Large intestine (tissue), 3 donors: ENCODE results near the gene TBX1. TPM values are rescaled to one million over a fixed set of nuclear protein-coding genes. Genes with fewer than 3 reads are reported as not detected.

ENCODE experiments used
- DNase-seq, 2 donors: peaks; one replicate each; pipeline versions ENCODE4 v3.0.0 to v3.0.0-alpha.2; 2013
- H3K27ac ChIP-seq: one replicate; pipeline ENCODE4 v1.5.1; 2013; ENCODE audit warnings: low read length
- H3K27me3 ChIP-seq: 2 replicates; pipeline ENCODE4 v1.6.1; 2013; ENCODE audit warnings: low read length; ENCODE audit not compliant: control insufficient read depth, insufficient read depth
- H3K36me3 ChIP-seq: 2 replicates; pipeline ENCODE4 v1.6.1; 2013; ENCODE audit warnings: low read length; ENCODE audit not compliant: control insufficient read depth, insufficient read depth
- H3K4me1 ChIP-seq: one replicate; pipeline ENCODE4 v1.6.1; 2013; ENCODE audit warnings: low read length; ENCODE audit not compliant: control insufficient read depth, insufficient read depth
- H3K4me3 ChIP-seq: one replicate; pipeline ENCODE4 v1.5.1; 2013; ENCODE audit warnings: low read length
- H3K9me3 ChIP-seq: one replicate; pipeline ENCODE4 v1.6.1; 2013; ENCODE audit warnings: mild to moderate bottlenecking, low read depth, low read length, moderate library complexity; ENCODE audit not compliant: control insufficient read depth
- WGBS: methylation state at CpG from one replicate; pipeline ENCODE4 v1.1.5; 2013; ENCODE audit warnings: low lambda C conversion rate; ENCODE audit not compliant: insufficient coverage; 5-methylcytosine and 5-hydroxymethylcytosine counted together
- polyA plus RNA-seq: library from polyadenylated mRNA; unstranded; fragments of 120-200 nt; gene quantifications from one replicate; pipeline ENCODE4 v1.2.1, GENCODE V29; 2013

The TBX1 gene
- polyA plus RNA-seq, 1 donor: 2.4 TPM

DNA sequence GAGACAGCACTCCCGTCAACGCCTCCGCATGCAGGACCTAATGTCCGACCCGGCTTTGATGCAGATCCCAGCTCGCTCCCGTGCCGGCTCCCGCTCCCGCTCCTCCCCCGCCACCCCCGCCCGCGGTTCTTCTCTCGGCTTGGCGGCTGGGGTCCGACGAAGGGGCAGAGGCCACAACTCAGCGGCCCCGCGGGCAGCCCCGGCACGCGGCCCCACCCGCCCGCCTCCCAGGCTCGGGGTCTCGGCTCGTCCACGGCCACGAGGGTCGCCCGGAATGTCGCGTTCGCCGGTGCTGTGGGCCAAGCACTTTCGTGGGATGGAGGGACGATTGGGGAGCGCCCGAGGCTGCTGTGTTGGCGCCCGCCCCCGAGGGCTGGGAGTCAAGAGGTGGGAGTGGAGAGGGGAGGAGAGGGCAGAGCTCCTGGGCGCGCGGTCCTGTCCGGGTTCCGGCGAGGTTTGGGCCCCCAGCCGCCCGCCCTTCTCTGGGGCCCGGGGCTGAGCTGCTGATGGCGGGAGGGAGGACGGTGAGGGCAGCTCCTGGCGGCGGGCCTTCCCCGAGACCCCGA, 5.3 kb upstream of the TBX1 start:
- peaks cover 6% of the 10 kb centered on the region for H3K9me3 ChIP-seq
- H3K27me3 ChIP-seq: peaks cover 97% of the 10 kb centered on the region
- no CpG with 5 or more reads among the region's 59 CpGs for WGBS
- no peak overlapping the region for H3K4me3 ChIP-seq
- no peak overlapping the region for H3K27ac ChIP-seq
- no peaks in the 10 kb centered on the region for H3K36me3 ChIP-seq
- peaks cover 4% of the 10 kb centered on the region for H3K4me1 ChIP-seq
- no peak for DNase-seq

DNA sequence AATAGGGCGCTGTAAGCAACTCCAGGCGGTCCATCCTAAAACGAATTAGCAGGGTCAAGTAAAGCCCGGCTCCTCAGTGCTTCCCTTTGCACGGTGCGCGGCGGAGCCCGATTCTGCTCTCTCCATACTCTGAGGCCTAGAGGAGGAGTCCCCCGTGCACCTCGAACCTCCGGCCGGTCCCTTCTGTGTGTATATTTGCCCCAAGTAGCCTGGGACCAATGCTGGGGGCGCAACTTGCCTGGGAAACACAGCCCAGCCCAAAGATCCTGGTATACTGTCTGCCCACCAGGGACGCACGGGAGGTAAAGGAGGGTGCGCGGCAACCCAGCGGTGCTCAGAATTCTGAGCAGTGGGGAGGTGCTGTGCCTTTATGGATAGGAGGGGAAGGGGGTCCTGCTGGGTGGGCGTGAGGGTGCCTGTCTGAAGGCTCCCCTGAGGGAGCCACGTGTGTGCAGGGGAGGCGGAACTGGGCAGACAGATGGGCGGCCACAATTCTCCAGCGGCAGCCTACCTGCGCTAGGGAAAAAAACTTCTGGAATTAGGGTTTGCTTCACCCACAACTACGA, 4.8 kb upstream of the TBX1 start:
- WGBS: no CpG with 5 or more reads among the region's 26 CpGs
- H3K27me3 ChIP-seq: peaks cover 94% of the 10 kb centered on the region

DNA sequence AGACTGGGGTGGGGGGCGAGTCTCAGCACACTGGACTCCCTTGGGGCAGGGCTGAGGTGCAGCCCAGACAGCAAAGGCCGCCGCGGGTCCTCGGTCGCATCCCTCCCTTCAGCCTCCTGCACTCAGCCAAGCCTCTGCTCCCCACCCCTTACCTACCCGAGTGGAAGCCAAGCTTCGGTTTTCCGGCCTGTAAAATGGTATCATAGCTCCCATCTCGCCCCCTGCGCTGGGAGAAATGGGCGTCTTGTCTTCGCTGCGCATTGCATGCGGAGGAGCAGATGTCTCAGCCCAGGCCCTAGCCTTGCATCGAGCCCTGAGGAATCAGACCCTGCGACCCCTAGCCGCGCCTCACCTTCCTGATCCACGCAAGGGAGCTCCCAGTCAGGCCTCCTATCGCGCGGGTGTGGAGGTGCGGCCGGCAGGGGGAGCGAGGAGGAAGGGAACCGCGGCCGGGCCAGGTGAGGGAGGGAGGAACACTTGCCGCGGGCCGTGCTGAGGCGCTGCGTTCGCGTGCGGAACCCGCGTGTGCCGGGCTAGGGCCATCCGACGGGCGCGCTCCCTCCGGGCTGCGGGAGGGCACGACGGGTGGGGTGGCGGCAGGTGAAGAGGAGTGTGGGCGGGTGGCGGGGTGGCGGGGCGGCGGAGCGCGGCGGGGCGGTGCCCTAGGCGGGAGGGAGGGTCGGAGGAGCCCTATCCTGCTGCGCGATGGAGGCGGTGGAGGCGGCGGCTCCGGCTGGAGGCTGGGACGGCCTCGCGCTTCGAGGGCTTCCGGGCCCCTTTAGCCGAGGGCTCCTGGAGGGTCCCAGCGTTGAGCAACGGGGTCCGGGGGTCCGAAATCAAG, 4.1 kb upstream of the TBX1 start:
- DNase-seq: peak; percentile 23 to 41
- H3K4me1 ChIP-seq: peaks cover 4% of the 10 kb centered on the region
- H3K27me3 ChIP-seq: peaks cover 91% of the 10 kb centered on the region
- H3K9me3 ChIP-seq: peaks cover 6% of the 10 kb centered on the region
- no peak overlapping the region for H3K27ac ChIP-seq
- no CpG with 5 or more reads among the region's 76 CpGs for WGBS
- no peaks in the 10 kb centered on the region for H3K36me3 ChIP-seq
- H3K4me3 ChIP-seq: no peak overlapping the region

More for the DNA sequence above, 4.8 kb upstream of the TBX1 start:
- Histone ChIP-seq H3K4me1 (peaks cover 4% of the 10 kb centered on the region), H3K27ac (no peak overlapping the region), H3K4me3 (no peak overlapping the region), H3K36me3 (no peaks in the 10 kb centered on the region), H3K9me3 (peaks cover 6% of the 10 kb centered on the region)
- no peak for DNase-seq

- Histone ChIP-seq H3K36me3 (no peaks in the 10 kb centered on the region), H3K27me3 (peaks cover 91% of the 10 kb centered on the region), H3K9me3 (peaks cover 8% of the 10 kb centered on the region), H3K4me3 (no peak overlapping the region), H3K4me1 (peaks cover 6% of the 10 kb centered on the region), H3K27ac (no peak overlapping the region)
- peak in 1 of 2 donors; percentile 32 for DNase-seq
- WGBS: no CpG with 5 or more reads among the region's 16 CpGs
Observed at GRCh38 chr22:19757140-19757984, 3.2 kb upstream of the TBX1 start.

- H3K4me3 ChIP-seq: no peak overlapping the region
- no peak for DNase-seq
- no peak overlapping the region for H3K27ac ChIP-seq
- H3K36me3 ChIP-seq: no peaks in the 10 kb centered on the region
- H3K9me3 ChIP-seq: peaks cover 13% of the 10 kb centered on the region
- peaks cover 6% of the 10 kb centered on the region for H3K4me1 ChIP-seq
- peaks cover 91% of the 10 kb centered on the region for H3K27me3 ChIP-seq
- WGBS: no CpG with 5 or more reads among the region's 43 CpGs
Observed at GRCh38 chr22:19757985-19758895, 2.3 kb upstream of the TBX1 start.

DNA sequence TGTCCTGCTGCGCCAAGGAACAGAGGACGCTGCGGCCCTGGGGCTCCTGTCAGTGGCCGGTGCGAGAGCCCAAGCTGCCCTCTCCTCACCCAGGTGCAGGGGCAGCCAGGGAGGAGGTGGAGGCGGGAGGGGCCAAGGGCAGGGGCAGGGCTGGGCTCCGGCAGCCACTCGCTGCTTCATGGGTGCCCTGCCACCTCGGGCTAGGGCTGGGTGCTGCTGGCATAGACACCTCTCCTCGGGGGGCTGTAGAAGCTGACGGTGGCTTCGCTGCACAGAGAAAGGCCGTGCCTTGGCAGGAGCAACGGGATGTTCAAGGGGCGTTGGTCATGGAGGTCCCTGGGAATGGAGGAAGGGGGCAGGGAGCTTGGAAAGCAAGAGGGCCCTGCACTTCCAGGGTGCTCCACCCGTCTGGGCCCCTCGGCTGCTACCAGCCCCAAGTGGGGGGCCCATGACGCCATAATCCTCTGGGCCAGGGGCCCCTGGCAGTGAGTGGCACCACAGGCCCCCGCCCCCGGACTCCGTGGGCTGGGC, 1.6 kb upstream of the TBX1 start:
- WGBS: no CpG with 5 or more reads among the region's 21 CpGs
- no peak overlapping the region for H3K4me3 ChIP-seq
- no peaks in the 10 kb centered on the region for H3K36me3 ChIP-seq
- no peak overlapping the region for H3K27ac ChIP-seq
- no peak for DNase-seq
- peaks cover 19% of the 10 kb centered on the region for H3K9me3 ChIP-seq
- peaks cover 91% of the 10 kb centered on the region for H3K27me3 ChIP-seq
- peaks cover 6% of the 10 kb centered on the region for H3K4me1 ChIP-seq

- Histone ChIP-seq H3K9me3 (peaks cover 23% of the 10 kb centered on the region), H3K27ac (no peak overlapping the region), H3K4me1 (peaks cover 6% of the 10 kb centered on the region), H3K27me3 (peaks cover 91% of the 10 kb centered on the region), H3K4me3 (no peak overlapping the region), H3K36me3 (no peaks in the 10 kb centered on the region)
- WGBS: 6% methylated on average over 4 of the region's 43 CpGs
- DNase-seq: peak in 1 of 2 donors; percentile 4
Observed at GRCh38 chr22:19759427-19760057, 1.0 kb upstream of the TBX1 start.

DNA sequence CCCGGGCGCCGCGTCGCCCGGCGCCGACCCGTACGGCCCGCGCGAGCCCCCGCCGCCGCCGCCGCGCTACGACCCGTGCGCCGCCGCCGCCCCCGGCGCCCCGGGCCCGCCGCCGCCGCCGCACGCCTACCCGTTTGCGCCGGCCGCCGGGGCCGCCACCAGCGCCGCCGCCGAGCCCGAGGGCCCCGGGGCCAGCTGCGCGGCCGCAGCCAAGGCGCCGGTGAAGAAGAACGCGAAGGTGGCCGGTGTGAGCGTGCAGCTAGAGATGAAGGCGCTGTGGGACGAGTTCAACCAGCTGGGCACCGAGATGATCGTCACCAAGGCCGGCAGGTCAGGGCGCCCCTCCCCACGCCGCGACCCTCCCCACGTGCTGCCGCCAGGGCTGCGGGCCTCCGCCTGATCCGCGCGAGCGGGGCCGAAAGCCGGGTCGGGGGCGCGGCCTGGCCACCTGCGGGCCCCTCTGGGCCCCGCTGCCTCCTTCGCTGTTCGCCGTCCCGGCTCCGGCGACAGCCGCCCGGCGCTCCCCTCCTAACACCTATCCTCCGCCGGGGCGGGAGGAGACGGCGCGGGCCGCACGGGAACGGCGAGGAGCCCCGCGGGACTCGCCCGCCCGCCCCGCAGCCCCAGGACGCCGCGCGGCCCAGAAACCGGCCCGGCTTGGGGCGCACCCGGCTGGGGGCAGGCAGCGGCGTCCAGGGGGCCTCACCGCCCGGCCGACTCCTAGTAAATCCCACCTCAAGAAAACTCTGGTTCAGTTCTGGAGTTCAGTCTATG, 560 bp downstream of the TBX1 start:
- Histone ChIP-seq H3K36me3 (no peaks in the 10 kb centered on the region), H3K27ac (no peak overlapping the region), H3K4me3 (no peak overlapping the region), H3K27me3 (peaks cover 89% of the 10 kb centered on the region), H3K4me1 (peaks cover 6% of the 10 kb centered on the region), H3K9me3 (peaks cover 23% of the 10 kb centered on the region)
- peak in 1 of 2 donors; percentile 3 for DNase-seq
- WGBS: no CpG with 5 or more reads among the region's 117 CpGs
